Stimulated activated naive CD4-positive, alpha-beta T cell (primary cell): ENCODE results near the gene CYP2J2.
"Not testable (repeated sequence)": the region's sequence is repeated elsewhere in the genome, so short reads cannot be mapped to it uniquely, and the experiment has no call there.

Experiments used
- DNase-seq, 6 experiments: peaks; one replicate each; lab custom pipeline; 2025; lab: John Stamatoyannopoulos, UW

CYP2J2 gene

GRCh38 chr1:59921258-59921899, 5.2 kb downstream of the CYP2J2 start:
- not testable (repeated sequence) for DNase-seq

- no peak for DNase-seq
These were observed 6.8 kb downstream of the CYP2J2 start for GRCh38 chr1:59919746-59920145.

GRCh38 chr1:59917785-59918180, 8.8 kb downstream of the CYP2J2 start:
- DNase-seq, result no peak

GRCh38 chr1:59917026-59917784, 9.4 kb downstream of the CYP2J2 start:
- no peak for DNase-seq

GRCh38 chr1:59915516-59915915, 11.1 kb downstream of the CYP2J2 start:
- no peak for DNase-seq

GRCh38 chr1:59914791-59915286, 11.7 kb downstream of the CYP2J2 start:
- DNase-seq, result not testable (repeated sequence)

GRCh38 chr1:59908682-59909081, 17.9 kb downstream of the CYP2J2 start:
- DNase-seq, result no peak

- no peak for DNase-seq
These were observed 18.5 kb downstream of the CYP2J2 start for GRCh38 chr1:59908084-59908483.

- no peak for DNase-seq
These were observed 19.6 kb downstream of the CYP2J2 start for GRCh38 chr1:59906931-59907330.

GRCh38 chr1:59903141-59903754, 23.3 kb downstream of the CYP2J2 start:
- peak in 2 of 6 experiments; percentile 3 for DNase-seq

- DNase-seq, result no peak
These were observed 24.7 kb downstream of the CYP2J2 start for GRCh38 chr1:59901770-59902388.

GRCh38 chr1:59900640-59901039, 25.9 kb downstream of the CYP2J2 start:
- no peak for DNase-seq

- no peak for DNase-seq
These were observed 27.6 kb downstream of the CYP2J2 start for GRCh38 chr1:59898927-59899326.

- no peak for DNase-seq
These were observed 29.4 kb downstream of the CYP2J2 start for GRCh38 chr1:59897165-59897564.

- peak in 2 of 6 experiments; percentile 23 to 37 for DNase-seq
These were observed 33.4 kb downstream of the CYP2J2 start for GRCh38 chr1:59892841-59893811.

- no peak for DNase-seq
These were observed 41.3 kb downstream of the CYP2J2 start for GRCh38 chr1:59885160-59885832.

- no peak for DNase-seq
These were observed 45.8 kb downstream of the CYP2J2 start for GRCh38 chr1:59880735-59881134.

- DNase-seq, result no peak
These were observed 46.5 kb downstream of the CYP2J2 start for GRCh38 chr1:59879996-59880505.

GRCh38 chr1:59879574-59879973, 47.0 kb downstream of the CYP2J2 start:
- DNase-seq, result peak in 4 of 6 experiments; percentile 24 to 50 (median 38)

GRCh38 chr1:59878370-59878769, 48.2 kb downstream of the CYP2J2 start:
- DNase-seq, result no peak
